ENCODE measurements around the gene NXN.
"Not testable (repeated sequence)": the region's sequence is repeated elsewhere in the genome, so short reads cannot be mapped to it uniquely, and the experiment has no call there.

NXN gene

DNA sequence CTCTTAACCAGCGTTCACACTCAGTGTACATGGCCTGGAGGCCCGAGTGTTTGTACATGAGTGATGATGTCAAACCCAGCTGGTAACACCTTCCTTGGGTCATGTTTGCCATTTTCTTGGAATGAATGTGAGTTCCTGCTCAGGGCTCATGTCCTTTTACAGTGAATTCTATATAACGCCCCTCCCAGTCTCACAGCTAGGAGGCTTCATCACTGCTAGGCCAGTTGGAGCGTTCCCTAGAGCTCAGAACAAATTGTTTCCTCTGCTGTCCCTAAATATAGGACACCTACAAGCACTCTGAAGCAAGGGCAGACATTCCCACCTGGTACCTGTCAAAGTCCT, 22.8 kb upstream of the NXN start:
- 0 out of 2 replicates have a peak overlapping the region, but pooled peaks have one; percentile 8 for H3K27ac ChIP-seq
- TF ChIP-seq, protein P1, sequence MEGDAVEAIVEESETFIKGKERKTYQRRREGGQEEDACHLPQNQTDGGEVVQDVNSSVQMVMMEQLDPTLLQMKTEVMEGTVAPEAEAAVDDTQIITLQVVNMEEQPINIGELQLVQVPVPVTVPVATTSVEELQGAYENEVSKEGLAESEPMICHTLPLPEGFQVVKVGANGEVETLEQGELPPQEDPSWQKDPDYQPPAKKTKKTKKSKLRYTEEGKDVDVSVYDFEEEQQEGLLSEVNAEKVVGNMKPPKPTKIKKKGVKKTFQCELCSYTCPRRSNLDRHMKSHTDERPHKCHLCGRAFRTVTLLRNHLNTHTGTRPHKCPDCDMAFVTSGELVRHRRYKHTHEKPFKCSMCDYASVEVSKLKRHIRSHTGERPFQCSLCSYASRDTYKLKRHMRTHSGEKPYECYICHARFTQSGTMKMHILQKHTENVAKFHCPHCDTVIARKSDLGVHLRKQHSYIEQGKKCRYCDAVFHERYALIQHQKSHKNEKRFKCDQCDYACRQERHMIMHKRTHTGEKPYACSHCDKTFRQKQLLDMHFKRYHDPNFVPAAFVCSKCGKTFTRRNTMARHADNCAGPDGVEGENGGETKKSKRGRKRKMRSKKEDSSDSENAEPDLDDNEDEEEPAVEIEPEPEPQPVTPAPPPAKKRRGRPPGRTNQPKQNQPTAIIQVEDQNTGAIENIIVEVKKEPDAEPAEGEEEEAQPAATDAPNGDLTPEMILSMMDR (IDR thresholded peaks at IDR 0.05): no peak
- no peak for TF ChIP-seq ZFX (IDR thresholded peaks at IDR 0.05; ENCODE audit: borderline replicate concordance)

DNA sequence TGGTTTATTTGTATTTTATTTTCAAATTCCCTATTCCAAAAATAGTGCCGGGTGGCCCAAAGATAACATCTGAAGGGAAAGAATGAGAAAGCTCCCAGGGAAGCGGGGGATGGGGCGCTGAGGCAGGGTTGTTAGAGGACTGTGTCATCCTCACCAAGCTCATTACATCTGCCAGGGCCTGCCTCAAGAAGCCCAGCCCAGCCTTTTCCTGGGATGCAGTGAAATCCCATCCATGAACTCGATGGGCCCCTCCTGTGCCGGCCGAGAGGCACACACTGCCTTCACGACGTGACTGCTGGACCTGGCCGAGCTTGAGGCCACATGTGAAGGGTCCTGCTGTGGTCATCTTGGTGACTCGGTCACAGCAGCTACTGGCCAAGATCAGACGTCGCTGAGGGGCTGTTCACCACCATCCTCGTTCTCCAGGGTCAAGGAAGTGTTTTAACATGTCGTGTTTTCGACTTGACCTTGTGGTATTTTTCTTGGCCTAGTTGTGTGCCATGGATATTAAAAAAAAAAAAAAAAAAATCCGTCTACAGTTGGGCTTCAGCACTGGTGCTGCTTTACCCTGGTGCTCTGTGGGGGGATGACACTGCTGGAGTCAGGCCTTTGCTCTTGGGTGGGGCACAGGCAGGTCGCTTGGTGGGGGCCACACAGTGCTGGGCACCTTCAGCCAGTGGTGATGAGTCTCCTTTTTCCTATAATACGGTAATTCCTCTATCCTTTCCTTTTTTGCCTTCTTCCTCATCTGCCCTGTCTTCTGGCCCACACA, 22.2 kb upstream of the NXN start:
- TF ChIP-seq ZFX (IDR thresholded peaks at IDR 0.05; ENCODE audit: borderline replicate concordance): no peak
- TF ChIP-seq, protein P1 (IDR thresholded peaks at IDR 0.05): no peak
- 0 out of 2 replicates have a peak overlapping the region, but pooled peaks have one; percentile 8 for H3K27ac ChIP-seq

DNA sequence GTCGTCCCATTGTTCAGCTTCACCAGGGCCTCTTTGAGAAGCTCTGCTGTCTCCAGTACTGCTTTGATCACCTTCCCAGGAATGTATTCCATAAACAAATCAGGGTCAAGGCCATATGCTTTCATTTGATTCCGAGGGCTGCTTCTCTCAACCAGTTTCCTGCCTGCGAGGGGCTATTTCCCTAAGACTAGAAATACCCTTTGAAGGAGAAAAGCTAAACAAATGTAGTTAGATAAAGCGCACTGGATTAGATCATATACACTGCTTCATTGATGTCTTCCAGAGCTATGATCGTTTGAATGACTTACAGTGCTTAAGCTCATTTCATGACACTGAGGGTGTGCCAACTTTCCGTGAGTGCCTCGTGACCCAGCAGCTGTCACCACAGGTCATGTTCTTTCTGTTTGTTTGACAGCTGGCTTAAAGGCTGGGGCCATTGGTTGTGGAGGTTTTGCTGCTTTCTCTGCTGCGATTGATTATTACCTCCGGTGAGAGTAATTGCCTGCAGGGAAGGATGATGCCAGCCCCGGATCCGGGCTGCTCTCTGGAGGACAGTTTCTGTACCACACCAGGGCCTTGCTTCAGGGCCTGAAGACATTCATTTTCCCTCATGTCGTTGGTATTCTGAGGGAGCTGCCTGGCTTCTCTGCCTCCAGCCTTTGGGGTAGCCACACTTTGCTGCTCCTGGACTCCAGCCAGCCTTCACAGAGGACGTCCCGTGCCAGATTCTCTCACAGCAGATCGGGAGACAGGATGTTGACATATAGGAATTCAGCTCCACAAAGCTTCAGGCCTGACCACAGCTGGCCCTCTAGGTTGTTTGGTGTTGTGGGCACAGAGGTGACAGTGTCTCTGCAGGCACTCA, 21.3 kb upstream of the NXN start:
- no peak for TF ChIP-seq ZFX (IDR thresholded peaks at IDR 0.05; ENCODE audit: borderline replicate concordance)
- TF ChIP-seq, protein P1 (IDR thresholded peaks at IDR 0.05): no peak
- no peak overlapping the region for H3K27ac ChIP-seq

DNA sequence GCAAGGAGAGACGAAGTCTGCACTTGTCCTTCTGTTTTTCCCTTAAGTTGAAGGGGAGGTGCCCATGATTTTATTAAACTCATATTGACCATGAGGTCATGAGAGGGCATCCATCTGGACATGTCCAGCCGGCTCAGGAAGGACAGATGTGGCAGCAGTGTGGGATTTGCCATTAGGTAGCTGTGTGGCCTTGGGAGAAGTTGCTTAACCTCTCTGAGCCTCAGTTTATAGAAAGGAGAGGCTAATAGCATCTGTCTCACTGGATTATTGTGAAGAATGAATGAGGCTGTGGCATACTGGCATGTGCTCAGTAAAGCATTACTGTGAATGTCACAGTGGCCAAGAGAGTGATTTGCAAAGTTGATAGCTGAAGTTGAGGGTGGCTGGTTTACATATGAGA, 18.5 kb upstream of the NXN start:
- H3K27ac ChIP-seq: no peak overlapping the region

DNA sequence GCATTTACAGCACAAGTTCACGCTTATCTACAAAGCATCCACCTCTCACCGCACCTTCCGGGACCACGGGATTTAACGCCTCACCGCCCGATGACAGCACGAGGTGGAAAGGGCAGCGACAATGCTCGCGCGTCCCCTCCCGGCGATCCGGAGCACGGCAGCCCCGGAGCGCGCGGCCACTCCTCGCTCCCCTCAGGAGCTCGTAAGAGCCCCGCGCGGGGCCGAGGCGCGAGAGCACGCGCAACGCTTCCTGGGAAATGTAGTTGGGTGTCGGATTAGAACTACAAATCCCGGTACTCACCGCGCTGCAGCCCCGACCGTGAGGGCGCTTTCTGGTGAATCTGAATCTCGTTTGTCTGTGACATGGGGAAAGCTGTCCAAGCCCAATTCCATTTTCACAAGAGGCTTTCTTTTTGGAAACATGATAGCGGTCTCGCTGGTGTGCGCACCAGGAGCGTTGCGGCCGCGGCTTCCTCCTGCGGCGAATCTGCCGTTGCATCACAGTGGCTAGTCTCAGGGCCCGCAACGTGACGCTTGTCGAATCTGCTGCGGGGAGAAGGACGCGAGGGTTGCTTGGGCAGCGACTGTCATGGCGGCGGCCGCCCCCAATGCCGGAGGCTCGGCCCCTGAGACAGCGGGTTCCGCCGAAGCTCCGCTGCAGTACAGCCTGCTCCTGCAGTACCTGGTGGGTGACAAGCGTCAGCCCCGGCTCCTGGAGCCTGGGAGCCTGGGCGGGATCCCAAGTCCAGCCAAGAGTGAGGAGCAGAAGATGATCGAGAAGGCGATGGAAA, 17.2 kb upstream of the NXN start, which contains the start of gene TIMM22:
TIMM22 (plus strand) TSS at position 576 of the 791 bp plus-strand sequence; CDS start at position 590, 14 bp downstream.
- TF ChIP-seq, protein P1 (IDR thresholded peaks at IDR 0.05): peak; percentile 98
- TF ChIP-seq ZFX (IDR thresholded peaks at IDR 0.05; ENCODE audit: borderline replicate concordance): no peak
- H3K27ac ChIP-seq: peak within 1 kb of the TSS; percentile 77

More for the DNA sequence above, 18.5 kb upstream of the NXN start:
- TF ChIP-seq, protein P1 (IDR thresholded peaks at IDR 0.05): no peak
- TF ChIP-seq ZFX (IDR thresholded peaks at IDR 0.05; ENCODE audit: borderline replicate concordance): no peak

DNA sequence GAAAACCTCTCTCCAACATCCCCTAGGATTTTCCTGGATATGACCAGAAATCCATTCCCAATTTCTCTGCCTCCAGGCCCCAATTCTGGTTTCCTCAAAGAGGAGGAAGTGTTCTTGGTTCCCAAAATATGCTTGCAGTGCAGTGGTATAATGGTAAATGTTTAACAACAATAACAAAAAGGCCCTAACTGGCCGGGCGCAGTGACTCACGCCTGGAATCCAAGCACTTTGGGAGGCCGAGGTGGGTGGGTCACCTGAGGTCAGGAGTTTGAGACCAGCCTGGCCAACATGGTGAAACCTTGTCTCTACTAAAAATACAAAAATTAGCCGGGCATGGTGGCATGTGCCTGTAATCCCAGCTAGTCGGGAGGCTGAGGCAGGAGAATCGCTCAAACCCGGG, 15.7 kb upstream of the NXN start:
- H3K27ac ChIP-seq: not testable (repeated sequence)

DNA sequence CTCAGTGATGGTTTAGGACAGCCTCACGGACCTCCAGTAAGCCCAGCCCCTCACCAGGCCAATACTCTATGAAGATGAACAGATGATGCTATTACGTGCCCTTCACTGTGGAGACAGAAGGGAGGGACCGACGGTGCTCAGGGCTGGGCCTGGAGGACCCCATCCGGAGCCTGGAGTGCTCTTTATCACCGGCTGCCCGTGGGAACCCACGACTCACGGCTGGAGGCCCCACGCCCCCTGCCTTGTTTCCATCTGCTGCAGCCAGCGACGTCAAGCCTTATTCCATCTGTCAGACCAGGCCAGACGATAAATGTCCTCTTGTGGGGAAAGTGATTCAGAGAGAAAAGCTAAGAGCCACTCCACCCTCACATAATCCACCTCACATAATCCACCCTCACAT, 13.4 kb upstream of the NXN start:
- H3K27ac ChIP-seq: no peak overlapping the region
- TF ChIP-seq, protein P1 (IDR thresholded peaks at IDR 0.05): no peak
- no peak for TF ChIP-seq ZFX (IDR thresholded peaks at IDR 0.05; ENCODE audit: borderline replicate concordance)
